Hepatocyte (in vitro differentiated cells): ENCODE data around the gene NOXRED1.

Experiments
- EZH2 ChIP-seq: fragments of 200-600 bp; sonication (generic); IDR thresholded peaks from 2 replicates; pipeline ENCODE4 v1.6.1; 2016; ENCODE audit warnings: antibody characterized with exemption, mild to moderate bottlenecking, borderline replicate concordance
- TF ChIP-seq, protein P1 (sequence below): fragments of 200-600 bp; sonication (generic); IDR thresholded peaks from 2 replicates; pipeline ENCODE4 v1.5.1; 2016; ENCODE audit warnings: antibody characterized with exemption, mild to moderate bottlenecking; ENCODE audit not compliant: poor library complexity

DNA sequence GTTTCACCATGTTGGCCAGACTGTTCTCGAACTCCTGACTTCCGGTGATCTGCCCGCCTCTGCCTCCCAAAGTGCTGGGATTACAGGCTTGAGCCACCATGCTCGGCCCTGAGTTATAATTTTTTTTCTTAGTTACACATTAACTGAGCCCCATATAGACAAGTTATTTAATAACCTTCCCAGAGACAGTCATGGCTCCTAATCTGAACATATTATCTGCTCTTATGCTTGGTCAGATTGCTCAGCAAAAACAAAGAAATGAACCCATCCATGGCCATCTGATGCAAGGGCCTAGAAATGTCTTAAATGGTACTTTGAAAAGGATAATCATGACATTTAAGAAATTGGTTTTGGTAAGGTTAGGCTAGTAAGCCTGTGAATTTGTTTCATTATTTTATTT, 33.1 kb downstream of the NOXRED1 start:
- TF ChIP-seq, protein P1, sequence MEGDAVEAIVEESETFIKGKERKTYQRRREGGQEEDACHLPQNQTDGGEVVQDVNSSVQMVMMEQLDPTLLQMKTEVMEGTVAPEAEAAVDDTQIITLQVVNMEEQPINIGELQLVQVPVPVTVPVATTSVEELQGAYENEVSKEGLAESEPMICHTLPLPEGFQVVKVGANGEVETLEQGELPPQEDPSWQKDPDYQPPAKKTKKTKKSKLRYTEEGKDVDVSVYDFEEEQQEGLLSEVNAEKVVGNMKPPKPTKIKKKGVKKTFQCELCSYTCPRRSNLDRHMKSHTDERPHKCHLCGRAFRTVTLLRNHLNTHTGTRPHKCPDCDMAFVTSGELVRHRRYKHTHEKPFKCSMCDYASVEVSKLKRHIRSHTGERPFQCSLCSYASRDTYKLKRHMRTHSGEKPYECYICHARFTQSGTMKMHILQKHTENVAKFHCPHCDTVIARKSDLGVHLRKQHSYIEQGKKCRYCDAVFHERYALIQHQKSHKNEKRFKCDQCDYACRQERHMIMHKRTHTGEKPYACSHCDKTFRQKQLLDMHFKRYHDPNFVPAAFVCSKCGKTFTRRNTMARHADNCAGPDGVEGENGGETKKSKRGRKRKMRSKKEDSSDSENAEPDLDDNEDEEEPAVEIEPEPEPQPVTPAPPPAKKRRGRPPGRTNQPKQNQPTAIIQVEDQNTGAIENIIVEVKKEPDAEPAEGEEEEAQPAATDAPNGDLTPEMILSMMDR = no peak
- TF ChIP-seq EZH2 = no peak
